Measurements from ENCODE around the gene FAM114A2.

DNA sequence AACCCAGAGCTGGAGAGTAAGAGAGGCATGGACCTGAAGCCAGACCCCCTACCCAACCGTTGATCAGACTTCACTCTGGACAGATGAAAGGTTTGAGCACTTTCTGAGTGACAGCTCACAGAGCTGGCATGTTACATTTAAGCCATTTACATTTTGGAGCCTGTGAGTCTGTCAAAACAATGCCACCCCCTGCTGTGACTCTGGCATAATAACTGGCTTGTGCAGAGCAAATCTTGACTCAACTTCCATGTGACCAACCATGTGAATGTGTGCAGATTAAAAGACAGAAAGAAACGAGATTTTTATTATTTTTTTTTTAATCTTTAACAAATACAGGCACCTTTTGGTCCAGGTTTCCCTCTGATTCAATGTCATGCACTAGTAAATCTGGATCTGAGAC is 48.5 kb upstream of the FAM114A2 start:
- TF ChIP-seq POLR2AphosphoS5 (IDR thresholded peaks at IDR 0.05) (no peak), POLR2A (IDR thresholded peaks at IDR 0.05) (no peak)
- TF ChIP-seq, protein P1, sequence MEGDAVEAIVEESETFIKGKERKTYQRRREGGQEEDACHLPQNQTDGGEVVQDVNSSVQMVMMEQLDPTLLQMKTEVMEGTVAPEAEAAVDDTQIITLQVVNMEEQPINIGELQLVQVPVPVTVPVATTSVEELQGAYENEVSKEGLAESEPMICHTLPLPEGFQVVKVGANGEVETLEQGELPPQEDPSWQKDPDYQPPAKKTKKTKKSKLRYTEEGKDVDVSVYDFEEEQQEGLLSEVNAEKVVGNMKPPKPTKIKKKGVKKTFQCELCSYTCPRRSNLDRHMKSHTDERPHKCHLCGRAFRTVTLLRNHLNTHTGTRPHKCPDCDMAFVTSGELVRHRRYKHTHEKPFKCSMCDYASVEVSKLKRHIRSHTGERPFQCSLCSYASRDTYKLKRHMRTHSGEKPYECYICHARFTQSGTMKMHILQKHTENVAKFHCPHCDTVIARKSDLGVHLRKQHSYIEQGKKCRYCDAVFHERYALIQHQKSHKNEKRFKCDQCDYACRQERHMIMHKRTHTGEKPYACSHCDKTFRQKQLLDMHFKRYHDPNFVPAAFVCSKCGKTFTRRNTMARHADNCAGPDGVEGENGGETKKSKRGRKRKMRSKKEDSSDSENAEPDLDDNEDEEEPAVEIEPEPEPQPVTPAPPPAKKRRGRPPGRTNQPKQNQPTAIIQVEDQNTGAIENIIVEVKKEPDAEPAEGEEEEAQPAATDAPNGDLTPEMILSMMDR (IDR thresholded peaks at IDR 0.05): no peak

Data from sigmoid colon (tissue), 4 donors.